Endodermal cell (in vitro differentiated cells): ENCODE results near the gene YIF1A. TPM values are rescaled to one million over a fixed set of nuclear protein-coding genes. Genes with fewer than 3 reads are reported as not detected.
A peak's percentile ranks its signal among the peaks of the same experiment; 100 is the strongest.

Source experiments
- DNase-seq: peaks from one replicate; pipeline ENCODE4 v3.0.0-alpha.2; 2017
- H3K27ac ChIP-seq: 2 replicates; pipeline ENCODE4 v1.5.1; 2013; ENCODE audit warnings: mild to moderate bottlenecking, low read depth, low read length, moderate library complexity
- H3K27me3 ChIP-seq: 2 replicates; pipeline ENCODE4 v1.6.1; 2013; ENCODE audit warnings: mild to moderate bottlenecking, low read length, moderate library complexity; ENCODE audit not compliant: insufficient read depth, control insufficient read depth, poor library complexity, severe bottlenecking
- H3K36me3 ChIP-seq: 2 replicates; pipeline ENCODE4 v1.7.0; 2013; ENCODE audit warnings: mild to moderate bottlenecking, low read length, moderate library complexity; ENCODE audit not compliant: control insufficient read depth, insufficient read depth
- H3K4me1 ChIP-seq: one replicate; pipeline ENCODE4 v1.7.0; 2013; ENCODE audit warnings: low read length; ENCODE audit not compliant: control insufficient read depth, insufficient read depth
- H3K4me3 ChIP-seq: 2 replicates; pipeline ENCODE4 v1.5.1; 2013; ENCODE audit warnings: mild to moderate bottlenecking, low read length, moderate library complexity
- H3K9ac ChIP-seq: 2 replicates; pipeline ENCODE4 v1.6.1; 2013; ENCODE audit warnings: mild to moderate bottlenecking, low read length, moderate library complexity; ENCODE audit not compliant: poor library complexity, severe bottlenecking; ENCODE audit errors: extremely low read depth
- H3K9me3 ChIP-seq: 2 replicates; pipeline ENCODE4 v1.6.1; 2013; ENCODE audit warnings: mild to moderate bottlenecking, low read length, moderate library complexity; ENCODE audit not compliant: control insufficient read depth
- H3K27ac Mint-ChIP-seq: 2 replicates; pipeline ENCODE4 v1.8.0; 2020; ENCODE audit warnings: mixed read lengths
- H3K27me3 Mint-ChIP-seq: 2 replicates; pipeline ENCODE4 v1.8.0; 2021; ENCODE audit warnings: mild to moderate bottlenecking, mixed read lengths; ENCODE audit not compliant: insufficient read depth
- H3K36me3 Mint-ChIP-seq: 2 replicates; pipeline ENCODE4 v1.8.0; 2020; ENCODE audit warnings: low read depth, mixed read lengths
- H3K4me1 Mint-ChIP-seq: 2 replicates; pipeline ENCODE4 v1.8.0; 2020; ENCODE audit warnings: mixed read lengths
- H3K4me3 Mint-ChIP-seq: 2 replicates; pipeline ENCODE4 v1.8.0; 2020; ENCODE audit warnings: mild to moderate bottlenecking, moderate library complexity, mixed read lengths
- H3K9me3 Mint-ChIP-seq: 2 replicates; pipeline ENCODE4 v1.8.0; 2020; ENCODE audit warnings: mild to moderate bottlenecking, mixed read lengths
- CTCF ChIP-seq: fragments of 200-600 bp; sonication (generic); conservative IDR thresholded peaks from 2 replicates; pipeline ENCODE4 v1.5.0; 2021; ENCODE audit warnings: antibody characterized with exemption, mild to moderate bottlenecking
- WGBS, 2 experiments: methylation state at CpG; one replicate each; pipeline versions ENCODE4 v1.1.5 to v1.1.7; 2013; ENCODE audit warnings: missing lambda C conversion rate in 2 of 2, mixed read lengths in 1 of 2; ENCODE audit not compliant: insufficient coverage in 1 of 2, insufficient read length in 1 of 2; 5-methylcytosine and 5-hydroxymethylcytosine counted together
- total RNA-seq, 2 donors: library from RNA; stranded (reverse); fragmentation: NEBNext Ultra II Directional in 1 of 2; extraction: Animal tissue kit (Norgen Biotek cat#: 25700) in 1 of 2; gene quantifications; 2 replicates in 1 of 2; 3 replicates in 1 of 2; pipeline ENCODE4 v1.2.1, GENCODE V29; 2021

YIF1A gene
- total RNA-seq, 2 donors from 2014 or later: 70.6 to 80.1 TPM

GRCh38 chr11:66286699-66287098 lies 2.2 kb downstream of the YIF1A start:
- H3K4me3 ChIP-seq: no peak overlapping the region
- peaks cover 3% of the 10 kb centered on the region for H3K4me1 ChIP-seq
- peaks cover 19% of the 10 kb centered on the region for H3K27me3 ChIP-seq
- no peak overlapping the region for H3K9ac ChIP-seq
- H3K27ac ChIP-seq: no peak overlapping the region
- no peak overlapping the region for H3K27ac Mint-ChIP-seq
- no peaks in the 10 kb centered on the region for H3K9me3 Mint-ChIP-seq
- H3K36me3 Mint-ChIP-seq: peaks cover 6% of the 10 kb centered on the region
- no peak overlapping the region for H3K4me3 Mint-ChIP-seq
- peaks cover 26% of the 10 kb centered on the region for H3K36me3 ChIP-seq
- no peak for DNase-seq
- peaks cover 6% of the 10 kb centered on the region for H3K4me1 Mint-ChIP-seq
- WGBS, 2 experiments: 93 to 100% methylated on average over 3 to 5 of the region's 5 CpGs
- H3K9me3 ChIP-seq: no peaks in the 10 kb centered on the region
- TF ChIP-seq CTCF: no peak
- H3K27me3 Mint-ChIP-seq: peaks cover 23% of the 10 kb centered on the region

- 92 to 95% methylated on average over 7 to 13 of the region's 13 CpGs for WGBS, 2 experiments
- H3K4me3 ChIP-seq: no peak overlapping the region
- H3K36me3 ChIP-seq: peaks cover 26% of the 10 kb centered on the region
- Mint-ChIP-seq H3K36me3 (peaks cover 6% of the 10 kb centered on the region), H3K4me3 (no peak overlapping the region), H3K4me1 (peaks cover 6% of the 10 kb centered on the region), H3K27me3 (peaks cover 23% of the 10 kb centered on the region), H3K27ac (no peak overlapping the region), H3K9me3 (no peaks in the 10 kb centered on the region)
- H3K4me1 ChIP-seq: peaks cover 3% of the 10 kb centered on the region
- H3K9ac ChIP-seq: no peak overlapping the region
- peaks cover 6% of the 10 kb centered on the region for H3K27me3 ChIP-seq
- TF ChIP-seq CTCF: no peak
- DNase-seq: peak; percentile 35
- no peak overlapping the region for H3K27ac ChIP-seq
- no peaks in the 10 kb centered on the region for H3K9me3 ChIP-seq
Measured at GRCh38 chr11:66285250-66285947, 3.5 kb downstream of the YIF1A start.

GRCh38 chr11:66284526-66285078 lies 4.3 kb downstream of the YIF1A start:
- Histone ChIP-seq H3K9me3 (no peaks in the 10 kb centered on the region), H3K36me3 (peaks cover 26% of the 10 kb centered on the region), H3K4me3 (no peak overlapping the region), H3K27ac (no peak overlapping the region), H3K4me1 (peaks cover 3% of the 10 kb centered on the region), H3K27me3 (peaks cover 6% of the 10 kb centered on the region), H3K9ac (no peak overlapping the region)
- peaks cover 23% of the 10 kb centered on the region for H3K27me3 Mint-ChIP-seq
- no peak overlapping the region for H3K27ac Mint-ChIP-seq
- TF ChIP-seq CTCF: no peak
- peaks cover 6% of the 10 kb centered on the region for H3K36me3 Mint-ChIP-seq
- H3K9me3 Mint-ChIP-seq: no peaks in the 10 kb centered on the region
- 96% methylated on average over 13 to 16 of the region's 16 CpGs for WGBS, 2 experiments
- no peak for DNase-seq
- H3K4me3 Mint-ChIP-seq: no peak overlapping the region
- peaks cover under 1% of the 10 kb centered on the region for H3K4me1 Mint-ChIP-seq
